Measurements from ENCODE around the gene AIF1L.

DNA sequence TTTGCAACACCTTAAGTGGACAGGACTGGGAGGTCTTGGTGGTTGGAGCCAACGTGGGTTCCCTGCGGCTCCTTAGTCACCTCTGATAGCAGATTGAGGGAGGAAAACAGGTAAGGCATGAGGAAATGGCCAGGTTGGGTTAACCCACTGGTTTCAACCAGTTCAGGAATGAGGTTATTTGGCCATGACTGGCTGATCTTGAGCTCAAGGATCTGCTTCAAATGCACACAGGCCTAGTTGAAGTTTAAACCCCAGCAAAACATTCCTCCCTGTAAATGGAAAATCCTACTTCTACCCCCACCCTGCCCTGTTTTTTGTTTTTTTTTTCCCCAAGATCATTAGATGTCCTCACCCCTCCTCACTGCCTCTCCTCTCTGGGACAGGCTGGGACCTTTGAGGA is 25.8 kb downstream of the AIF1L start:
- TF ChIP-seq, protein P1, sequence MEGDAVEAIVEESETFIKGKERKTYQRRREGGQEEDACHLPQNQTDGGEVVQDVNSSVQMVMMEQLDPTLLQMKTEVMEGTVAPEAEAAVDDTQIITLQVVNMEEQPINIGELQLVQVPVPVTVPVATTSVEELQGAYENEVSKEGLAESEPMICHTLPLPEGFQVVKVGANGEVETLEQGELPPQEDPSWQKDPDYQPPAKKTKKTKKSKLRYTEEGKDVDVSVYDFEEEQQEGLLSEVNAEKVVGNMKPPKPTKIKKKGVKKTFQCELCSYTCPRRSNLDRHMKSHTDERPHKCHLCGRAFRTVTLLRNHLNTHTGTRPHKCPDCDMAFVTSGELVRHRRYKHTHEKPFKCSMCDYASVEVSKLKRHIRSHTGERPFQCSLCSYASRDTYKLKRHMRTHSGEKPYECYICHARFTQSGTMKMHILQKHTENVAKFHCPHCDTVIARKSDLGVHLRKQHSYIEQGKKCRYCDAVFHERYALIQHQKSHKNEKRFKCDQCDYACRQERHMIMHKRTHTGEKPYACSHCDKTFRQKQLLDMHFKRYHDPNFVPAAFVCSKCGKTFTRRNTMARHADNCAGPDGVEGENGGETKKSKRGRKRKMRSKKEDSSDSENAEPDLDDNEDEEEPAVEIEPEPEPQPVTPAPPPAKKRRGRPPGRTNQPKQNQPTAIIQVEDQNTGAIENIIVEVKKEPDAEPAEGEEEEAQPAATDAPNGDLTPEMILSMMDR (conservative IDR thresholded peaks at IDR 0.05 in 1 of 2, IDR thresholded peaks at IDR 0.05 in 1 of 2; ENCODE audit: low read depth in 1 of 2, low read length in 2 of 2), result no peak
- no peak for TF ChIP-seq EZH2 (IDR thresholded peaks at IDR 0.05; ENCODE audit: low read length, missing control alignments)

Measured in fibroblast of lung (primary cell).